Measurements from ENCODE around the gene DNPEP. TPM values are rescaled to one million over a fixed set of nuclear protein-coding genes. Genes with fewer than 3 reads are reported as not detected.

The DNPEP gene
- total RNA-seq (2022; extraction: Qiagen RNA extraction) = 56.8 to 62.2 TPM (median 60.4 TPM) in 5 replicates

DNA sequence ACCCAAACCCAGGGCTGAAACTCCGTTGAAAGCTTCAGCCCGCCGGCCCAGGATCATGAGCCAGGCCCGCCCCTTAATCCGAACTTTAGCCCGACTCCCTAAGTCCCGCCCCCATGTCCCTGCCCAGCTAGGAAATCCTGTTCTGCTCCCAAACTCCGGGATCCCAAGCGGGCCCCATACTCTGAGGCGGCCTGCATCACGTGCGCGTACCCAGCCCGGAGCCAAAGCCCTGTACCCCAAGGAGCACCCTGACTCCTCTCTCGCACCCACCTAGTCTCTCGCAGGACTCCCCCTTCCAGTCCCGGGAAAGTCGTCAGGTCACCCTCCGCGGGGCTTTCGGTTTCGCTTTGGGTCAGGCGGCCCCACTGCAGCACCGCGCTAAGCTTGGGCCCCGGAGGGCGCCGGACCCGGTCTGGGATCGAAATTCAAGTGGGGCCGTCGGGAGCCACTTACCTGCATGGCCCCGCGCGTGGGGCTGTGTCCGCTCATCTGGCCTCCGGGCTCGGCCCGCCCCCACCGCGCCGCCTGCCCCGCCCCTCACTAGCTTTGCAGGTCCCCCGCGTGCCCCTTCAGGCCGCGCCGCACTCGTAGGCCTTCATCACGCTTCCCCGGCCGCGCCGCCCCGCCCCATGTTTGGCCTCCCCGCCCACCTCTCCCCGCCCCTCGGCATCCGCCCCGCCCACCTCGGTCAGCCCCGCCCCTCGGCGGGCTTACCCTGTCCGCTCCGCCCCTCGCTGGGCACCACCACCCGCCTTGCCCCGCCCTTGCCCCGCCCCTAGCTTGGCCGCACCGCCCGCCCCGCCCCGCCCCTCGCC, at the start of gene DNPEP:
TSS of gene DNPEP (minus strand) at position 607 of the 815 bp plus-strand sequence. CDS start at position 489, 118 bp downstream.

DNA sequence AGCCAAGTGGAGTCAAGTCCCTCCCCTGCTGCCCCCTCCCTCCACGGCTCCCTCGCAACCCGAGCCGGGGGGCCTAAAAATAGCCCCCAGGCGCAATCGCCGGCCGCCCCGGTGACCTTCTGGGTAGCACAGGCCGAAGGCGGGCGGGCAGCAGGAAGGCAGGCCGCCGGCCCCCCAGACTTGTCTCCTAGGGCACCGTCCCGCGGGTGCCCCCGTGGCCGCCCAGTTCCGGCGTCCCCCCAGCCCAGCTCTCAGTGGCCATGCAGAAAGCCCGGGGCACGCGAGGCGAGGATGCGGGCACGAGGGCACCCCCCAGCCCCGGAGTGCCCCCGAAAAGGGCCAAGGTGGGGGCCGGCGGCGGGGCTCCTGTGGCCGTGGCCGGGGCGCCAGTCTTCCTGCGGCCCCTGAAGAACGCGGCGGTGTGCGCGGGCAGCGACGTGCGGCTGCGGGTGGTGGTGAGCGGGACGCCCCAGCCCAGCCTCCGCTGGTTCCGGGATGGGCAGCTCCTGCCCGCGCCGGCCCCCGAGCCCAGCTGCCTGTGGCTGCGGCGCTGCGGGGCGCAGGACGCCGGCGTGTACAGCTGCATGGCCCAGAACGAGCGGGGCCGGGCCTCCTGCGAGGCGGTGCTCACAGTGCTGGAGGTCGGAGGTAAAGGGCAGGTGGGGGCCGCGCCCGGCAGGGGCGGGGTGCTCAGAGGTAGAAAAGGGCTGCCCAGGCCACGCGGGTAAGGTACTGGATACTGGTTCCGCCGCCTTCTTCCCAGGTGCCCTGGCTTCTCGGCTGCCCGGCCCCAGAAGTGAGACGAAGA, 47.2 kb upstream of the DNPEP start, which contains the start of gene SPEG:
TSS of gene SPEG (plus strand) at position 126 of the 808 bp plus-strand sequence. CDS start at position 261, 135 bp downstream.

DNA sequence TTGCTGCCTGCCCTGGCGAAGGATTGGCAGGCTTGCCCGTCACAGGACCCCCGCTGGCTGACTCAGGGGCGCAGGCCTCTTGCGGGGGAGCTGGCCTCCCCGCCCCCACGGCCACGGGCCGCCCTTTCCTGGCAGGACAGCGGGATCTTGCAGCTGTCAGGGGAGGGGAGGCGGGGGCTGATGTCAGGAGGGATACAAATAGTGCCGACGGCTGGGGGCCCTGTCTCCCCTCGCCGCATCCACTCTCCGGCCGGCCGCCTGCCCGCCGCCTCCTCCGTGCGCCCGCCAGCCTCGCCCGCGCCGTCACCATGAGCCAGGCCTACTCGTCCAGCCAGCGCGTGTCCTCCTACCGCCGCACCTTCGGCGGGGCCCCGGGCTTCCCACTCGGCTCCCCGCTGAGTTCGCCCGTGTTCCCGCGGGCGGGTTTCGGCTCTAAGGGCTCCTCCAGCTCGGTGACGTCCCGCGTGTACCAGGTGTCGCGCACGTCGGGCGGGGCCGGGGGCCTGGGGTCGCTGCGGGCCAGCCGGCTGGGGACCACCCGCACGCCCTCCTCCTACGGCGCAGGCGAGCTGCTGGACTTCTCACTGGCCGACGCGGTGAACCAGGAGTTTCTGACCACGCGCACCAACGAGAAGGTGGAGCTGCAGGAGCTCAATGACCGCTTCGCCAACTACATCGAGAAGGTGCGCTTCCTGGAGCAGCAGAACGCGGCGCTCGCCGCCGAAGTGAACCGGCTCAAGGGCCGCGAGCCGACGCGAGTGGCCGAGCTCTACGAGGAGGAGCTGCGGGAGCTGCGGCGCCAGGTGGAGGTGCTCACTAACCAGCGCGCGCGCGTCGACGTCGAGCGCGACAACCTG, 30.7 kb upstream of the DNPEP start, which contains the start of gene DES:
TSS of gene DES (plus strand) at position 223 of the 857 bp plus-strand sequence. CDS start at position 309, 86 bp downstream.

DNA sequence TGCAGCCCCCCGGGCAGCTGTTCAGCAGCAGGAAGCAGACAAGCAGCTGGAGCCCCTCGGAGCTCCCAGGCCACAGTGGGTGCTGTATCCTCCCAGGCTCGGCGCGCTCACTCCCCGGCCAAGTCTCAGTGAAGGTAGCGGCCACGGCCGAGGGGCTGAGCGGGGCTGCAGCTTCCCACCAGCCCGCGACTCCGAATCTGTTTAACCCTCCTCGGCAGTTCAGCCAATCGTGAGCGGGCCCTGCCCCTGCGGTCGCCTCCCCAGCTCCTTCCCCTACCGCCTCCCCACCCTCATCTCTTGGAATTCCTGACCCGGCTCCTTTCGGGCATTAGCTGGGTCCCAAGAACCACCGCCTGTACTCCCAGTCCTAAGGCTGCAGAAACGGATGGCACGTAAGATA, 55.2 kb downstream of the DNPEP start, which contains the start of gene RESP18:
TSS of gene RESP18 (minus strand) at position 203 of the 400 bp plus-strand sequence.

Other genes starting within 250 kb of the DNPEP start
- 15.2 to 19.0 TPM (median 16.9 TPM) in 5 replicates for gene NHEJ1, start 227.1 kb downstream of the DNPEP start, total RNA-seq (2022; extraction: Qiagen RNA extraction)
- 0.13 to 0.63 TPM (median 0.41 TPM) in 5 replicates for gene SLC23A3, start 217.9 kb downstream of the DNPEP start, total RNA-seq (2022; extraction: Qiagen RNA extraction)
- 39.9 to 49.9 TPM (median 47.1 TPM) in 5 replicates for gene CNPPD1, start 211.0 kb downstream of the DNPEP start, total RNA-seq (2022; extraction: Qiagen RNA extraction)
- gene RETREG2, start 209.6 kb downstream of the DNPEP start, total RNA-seq (2022; extraction: Qiagen RNA extraction) = 65.5 to 83.4 TPM (median 79.7 TPM) in 5 replicates
- gene ZFAND2B, start 181.1 kb downstream of the DNPEP start, total RNA-seq (2022; extraction: Qiagen RNA extraction) = 16.7 to 21.2 TPM (median 20.2 TPM) in 5 replicates
- 21.3 to 30.4 TPM (median 27.3 TPM) in 5 replicates for gene ABCB6, start 169.0 kb downstream of the DNPEP start, total RNA-seq (2022; extraction: Qiagen RNA extraction)
- 39.3 to 45.7 TPM (median 44.4 TPM) in 5 replicates for gene ATG9A, start 158.3 kb downstream of the DNPEP start, total RNA-seq (2022; extraction: Qiagen RNA extraction)
- gene ANKZF1, start 158.1 kb downstream of the DNPEP start, total RNA-seq (2022; extraction: Qiagen RNA extraction) = 12.5 to 17.3 TPM (median 15.3 TPM) in 5 replicates
- 5.7 to 6.4 TPM (median 5.8 TPM) in 5 replicates for gene GLB1L, start 142.5 kb downstream of the DNPEP start, total RNA-seq (2022; extraction: Qiagen RNA extraction)
- gene STK16, start 142.4 kb downstream of the DNPEP start, total RNA-seq (2022; extraction: Qiagen RNA extraction) = 27.6 to 31.6 TPM (median 29.1 TPM) in 5 replicates
- gene TUBA4B, start 134.7 kb downstream of the DNPEP start, total RNA-seq (2022; extraction: Qiagen RNA extraction) = 0.10 to 0.32 TPM (median 0.12 TPM) in 5 replicates
- gene TUBA4A, start 134.0 kb downstream of the DNPEP start, total RNA-seq (2022; extraction: Qiagen RNA extraction) = 225 to 347 TPM (median 253 TPM) in 5 replicates
- gene DNAJB2, start 108.5 kb downstream of the DNPEP start, total RNA-seq (2022; extraction: Qiagen RNA extraction) = 32.4 to 37.7 TPM (median 36.7 TPM) in 5 replicates
- 0.95 to 1.5 TPM (median 1.3 TPM) in 5 replicates for gene PTPRN, start 78.5 kb downstream of the DNPEP start, total RNA-seq (2022; extraction: Qiagen RNA extraction)
- gene RESP18, start 55.2 kb downstream of the DNPEP start, total RNA-seq (2022; extraction: Qiagen RNA extraction) = not detected in 5 replicates
- 0.14 to 0.69 TPM (median 0.27 TPM) in 5 replicates for gene DES, start 30.5 kb upstream of the DNPEP start, total RNA-seq (2022; extraction: Qiagen RNA extraction)
- gene SPEG, start 46.9 kb upstream of the DNPEP start, total RNA-seq (2022; extraction: Qiagen RNA extraction) = 6.5 to 11.6 TPM (median 9.6 TPM) in 5 replicates
- gene GMPPA, start 111.0 kb upstream of the DNPEP start, total RNA-seq (2022; extraction: Qiagen RNA extraction) = 32.4 to 39.4 TPM (median 36.7 TPM) in 5 replicates
- gene ASIC4, start 126.6 kb upstream of the DNPEP start, total RNA-seq (2022; extraction: Qiagen RNA extraction) = 0.04 to 0.07 TPM (median 0.05 TPM) in 5 replicates
- 18.6 to 32.1 TPM (median 31.6 TPM) in 5 replicates for gene CHPF, start 155.9 kb upstream of the DNPEP start, total RNA-seq (2022; extraction: Qiagen RNA extraction)
- 0.62 to 1.2 TPM (median 0.96 TPM) in 5 replicates for gene TMEM198, start 156.1 kb upstream of the DNPEP start, total RNA-seq (2022; extraction: Qiagen RNA extraction)
- 18.7 to 23.2 TPM (median 21.6 TPM) in 5 replicates for gene OBSL1, start 183.6 kb upstream of the DNPEP start, total RNA-seq (2022; extraction: Qiagen RNA extraction)
- gene INHA, start 184.4 kb upstream of the DNPEP start, total RNA-seq (2022; extraction: Qiagen RNA extraction) = 0.21 to 0.59 TPM (median 0.52 TPM) in 5 replicates
- 13.0 to 18.4 TPM (median 16.5 TPM) in 5 replicates for gene STK11IP, start 209.9 kb upstream of the DNPEP start, total RNA-seq (2022; extraction: Qiagen RNA extraction)
- gene SLC4A3, start 239.7 kb upstream of the DNPEP start, total RNA-seq (2022; extraction: Qiagen RNA extraction) = 2.0 to 3.8 TPM (median 2.9 TPM) in 5 replicates